ENCODE measurements around the gene VEZF1.

GRCh38 chr17:58007781-58008706 is 20.0 kb upstream of the VEZF1 start:
- no peak for TF ChIP-seq CTCF (IDR thresholded peaks at IDR 0.05; ENCODE audit: insufficient read depth, low read length, poor library complexity, severe bottlenecking)
- TF ChIP-seq EZH2phosphoT487 (conservative IDR thresholded peaks at IDR 0.05; ENCODE audit: low read length): no peak
